Astrocyte (in vitro differentiated cells and primary cell): ENCODE data around the gene OMA1. TPM values are rescaled to one million over a fixed set of nuclear protein-coding genes. Genes with fewer than 3 reads are reported as not detected.

Experiments
- DNase-seq: peaks from one replicate; pipeline ENCODE4 v3.0.0-alpha.2; 2010; ENCODE audit warnings: low read depth
- FAIRE-seq: peaks from 2 replicates; lab custom pipeline; 2011; peaks lifted over from hg19 to GRCh38; lab: Jason Lieb, UNC
- H2AFZ ChIP-seq: 2 replicates; pipeline ENCODE4 v1.6.0; 2012; ENCODE audit warnings: low read depth, low read length, inconsistent platforms
- H3K27ac ChIP-seq: 2 replicates; pipeline ENCODE4 v1.5.1; 2011; ENCODE audit warnings: low read depth, low read length, inconsistent platforms
- H3K27me3 ChIP-seq: 2 replicates; pipeline ENCODE4 v1.6.0; 2011; ENCODE audit warnings: low read length, inconsistent platforms; ENCODE audit not compliant: insufficient read depth
- H3K36me3 ChIP-seq: 2 replicates; pipeline ENCODE4 v1.5.1; 2011; ENCODE audit warnings: low read length, inconsistent platforms; ENCODE audit not compliant: insufficient read depth
- H3K4me1 ChIP-seq: 2 replicates; pipeline ENCODE4 v1.5.1; 2011; ENCODE audit warnings: low read length, inconsistent platforms; ENCODE audit not compliant: insufficient read depth
- H3K4me2 ChIP-seq: 2 replicates; pipeline ENCODE4 v1.6.0; 2012; ENCODE audit warnings: low read length, inconsistent platforms
- H3K4me3 ChIP-seq: 2 replicates; pipeline ENCODE4 v1.5.1; 2011; ENCODE audit warnings: low read depth, mild to moderate bottlenecking, low read length, inconsistent platforms; ENCODE audit not compliant: insufficient read depth
- H3K79me2 ChIP-seq: 2 replicates; pipeline ENCODE4 v1.6.0; 2012; ENCODE audit warnings: mild to moderate bottlenecking, low read length, inconsistent platforms; ENCODE audit not compliant: insufficient read depth
- H3K9ac ChIP-seq: 2 replicates; pipeline ENCODE4 v1.6.0; 2012; ENCODE audit warnings: mild to moderate bottlenecking, low read length, inconsistent platforms
- H3K9me3 ChIP-seq: 2 replicates; pipeline ENCODE4 v1.5.1; 2012; ENCODE audit warnings: low read depth, mild to moderate bottlenecking, low read length, inconsistent platforms; ENCODE audit not compliant: insufficient read depth
- H4K20me1 ChIP-seq: 2 replicates; pipeline ENCODE4 v1.6.0; 2012; ENCODE audit warnings: low read length, inconsistent platforms; ENCODE audit not compliant: insufficient read depth
- H3K27ac Mint-ChIP-seq: one replicate; pipeline ENCODE4 v1.8.0; 2021; ENCODE audit warnings: mild to moderate bottlenecking, mixed read lengths; ENCODE audit not compliant: unreplicated experiment
- H3K27me3 Mint-ChIP-seq: one replicate; pipeline ENCODE4 v1.8.0; 2021; ENCODE audit warnings: low read depth, mixed read lengths; ENCODE audit not compliant: unreplicated experiment
- H3K36me3 Mint-ChIP-seq: one replicate; pipeline ENCODE4 v1.8.0; 2021; ENCODE audit warnings: low read depth, mixed read lengths; ENCODE audit not compliant: unreplicated experiment
- H3K4me1 Mint-ChIP-seq: one replicate; pipeline ENCODE4 v1.8.0; 2021; ENCODE audit warnings: low read depth, mixed read lengths; ENCODE audit not compliant: unreplicated experiment
- H3K4me3 Mint-ChIP-seq: one replicate; pipeline ENCODE4 v1.8.0; 2021; ENCODE audit warnings: mild to moderate bottlenecking, moderate library complexity, mixed read lengths; ENCODE audit not compliant: unreplicated experiment
- H3K9me3 Mint-ChIP-seq: one replicate; pipeline ENCODE4 v1.8.0; 2021; ENCODE audit warnings: mild to moderate bottlenecking, mixed read lengths; ENCODE audit not compliant: unreplicated experiment
- EZH2 ChIP-seq: IDR thresholded peaks from 2 replicates; pipeline ENCODE4 v1.6.1; 2012; ENCODE audit warnings: mild to moderate bottlenecking, low read length, inconsistent platforms; ENCODE audit not compliant: insufficient read depth
- total RNA-seq: library from RNA; stranded (reverse); gene quantifications from 2 replicates; pipeline ENCODE4 v1.2.1, GENCODE V29; 2021
- TF ChIP-seq, protein P1 (sequence below): IDR thresholded peaks from 2 replicates; pipeline ENCODE4 v1.5.1; 2011; ENCODE audit warnings: low read depth, mild to moderate bottlenecking, inconsistent platforms, low read length, moderate library complexity; ENCODE audit not compliant: insufficient read depth

Gene OMA1
- total RNA-seq, 1 donor from 2014 or later, result 5.1 TPM

DNA sequence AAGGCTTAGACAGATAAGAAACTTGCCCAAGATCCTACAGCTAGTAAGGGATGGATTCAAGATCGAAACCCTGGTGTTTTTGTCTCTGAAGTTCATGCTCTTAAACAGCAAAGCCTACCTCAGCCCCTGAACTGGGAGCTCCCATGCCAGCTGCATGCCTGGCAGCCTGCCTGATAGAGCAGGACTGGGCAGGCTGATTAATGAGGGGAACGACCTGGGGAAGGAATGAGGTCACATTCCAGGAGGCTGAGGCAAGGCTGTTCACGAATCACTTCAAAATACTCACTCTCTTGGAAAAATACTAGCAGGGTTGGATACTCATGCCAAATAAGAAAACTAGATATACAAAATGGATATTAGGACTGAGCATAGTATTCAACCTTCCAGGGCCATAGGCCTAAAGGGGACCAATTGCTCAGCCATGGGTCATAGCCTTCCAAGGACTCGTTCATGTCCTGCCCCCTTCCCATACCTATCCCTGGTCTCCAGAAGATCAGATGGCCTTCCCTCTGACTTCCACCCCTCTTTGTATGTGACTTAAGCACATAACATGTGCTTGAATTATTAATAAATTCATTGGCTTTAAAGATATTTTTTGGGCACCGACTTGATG is 46.1 kb upstream of the OMA1 start:
- TF ChIP-seq, protein P1, sequence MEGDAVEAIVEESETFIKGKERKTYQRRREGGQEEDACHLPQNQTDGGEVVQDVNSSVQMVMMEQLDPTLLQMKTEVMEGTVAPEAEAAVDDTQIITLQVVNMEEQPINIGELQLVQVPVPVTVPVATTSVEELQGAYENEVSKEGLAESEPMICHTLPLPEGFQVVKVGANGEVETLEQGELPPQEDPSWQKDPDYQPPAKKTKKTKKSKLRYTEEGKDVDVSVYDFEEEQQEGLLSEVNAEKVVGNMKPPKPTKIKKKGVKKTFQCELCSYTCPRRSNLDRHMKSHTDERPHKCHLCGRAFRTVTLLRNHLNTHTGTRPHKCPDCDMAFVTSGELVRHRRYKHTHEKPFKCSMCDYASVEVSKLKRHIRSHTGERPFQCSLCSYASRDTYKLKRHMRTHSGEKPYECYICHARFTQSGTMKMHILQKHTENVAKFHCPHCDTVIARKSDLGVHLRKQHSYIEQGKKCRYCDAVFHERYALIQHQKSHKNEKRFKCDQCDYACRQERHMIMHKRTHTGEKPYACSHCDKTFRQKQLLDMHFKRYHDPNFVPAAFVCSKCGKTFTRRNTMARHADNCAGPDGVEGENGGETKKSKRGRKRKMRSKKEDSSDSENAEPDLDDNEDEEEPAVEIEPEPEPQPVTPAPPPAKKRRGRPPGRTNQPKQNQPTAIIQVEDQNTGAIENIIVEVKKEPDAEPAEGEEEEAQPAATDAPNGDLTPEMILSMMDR, result no peak
- TF ChIP-seq EZH2, result no peak
- H3K4me2 ChIP-seq, result peak overlapping the region; percentile 44
- Mint-ChIP-seq H3K27ac (peak overlapping the region; percentile 8), H3K27me3 (peaks cover 4% of the 10 kb centered on the region), H3K9me3 (no peaks in the 10 kb centered on the region), H3K4me3 (no peak overlapping the region), H3K36me3 (no peaks in the 10 kb centered on the region), H3K4me1 (peaks cover 16% of the 10 kb centered on the region)
- H3K9ac ChIP-seq, result no peak overlapping the region
- peaks cover 3% of the 10 kb centered on the region for H3K27me3 ChIP-seq
- H4K20me1 ChIP-seq, result no peaks in the 10 kb centered on the region
- DNase-seq (peak; percentile 92), FAIRE-seq (peak; percentile 90)
- H2AFZ ChIP-seq, result no peak overlapping the region
- no peaks in the 10 kb centered on the region for H3K36me3 ChIP-seq
- no peaks in the 10 kb centered on the region for H3K79me2 ChIP-seq
- H3K27ac ChIP-seq, result peak overlapping the region; percentile 36
- no peaks in the 10 kb centered on the region for H3K9me3 ChIP-seq
- H3K4me1 ChIP-seq, result peaks cover 16% of the 10 kb centered on the region
- H3K4me3 ChIP-seq, result no peak overlapping the region

DNA sequence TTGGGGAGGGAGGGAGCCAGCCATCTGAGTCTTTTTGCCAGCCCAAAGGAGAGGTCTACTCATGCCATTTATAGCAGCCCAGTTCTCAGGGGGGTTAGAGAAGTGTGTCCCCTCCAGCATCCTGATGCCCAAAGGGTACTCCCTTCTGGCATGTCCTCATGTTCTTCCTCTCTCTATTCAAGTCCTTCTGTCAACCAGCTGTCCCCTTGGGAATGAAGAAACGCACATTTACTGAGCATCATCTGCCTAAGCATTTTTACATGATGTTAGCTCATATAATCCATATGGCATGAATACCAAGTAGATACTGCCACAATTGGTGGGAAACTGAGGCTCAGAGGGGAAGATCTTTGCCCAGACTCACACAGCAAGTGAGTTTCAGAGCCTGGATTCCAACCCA is 45.3 kb upstream of the OMA1 start:
- no peaks in the 10 kb centered on the region for H3K36me3 Mint-ChIP-seq
- H3K27me3 Mint-ChIP-seq, result peaks cover 3% of the 10 kb centered on the region
- FAIRE-seq (peak; percentile 52), DNase-seq (no peak)
- H3K4me1 ChIP-seq, result peaks cover 16% of the 10 kb centered on the region
- peaks cover under 1% of the 10 kb centered on the region for H3K27me3 ChIP-seq
- no peaks in the 10 kb centered on the region for H3K79me2 ChIP-seq
- H3K9me3 ChIP-seq, result no peaks in the 10 kb centered on the region
- no peaks in the 10 kb centered on the region for H3K36me3 ChIP-seq
- H2AFZ ChIP-seq, result no peak overlapping the region
- H3K27ac ChIP-seq, result no peak overlapping the region
- H3K4me3 Mint-ChIP-seq, result no peak overlapping the region
- TF ChIP-seq EZH2, result no peak
- TF ChIP-seq, protein P1, result no peak
- no peak overlapping the region for H3K27ac Mint-ChIP-seq
- no peak overlapping the region for H3K4me3 ChIP-seq
- H3K9ac ChIP-seq, result no peak overlapping the region
- no peaks in the 10 kb centered on the region for H3K9me3 Mint-ChIP-seq
- H4K20me1 ChIP-seq, result no peaks in the 10 kb centered on the region
- H3K4me1 Mint-ChIP-seq, result peaks cover 16% of the 10 kb centered on the region
- H3K4me2 ChIP-seq, result peak overlapping the region; percentile 44

DNA sequence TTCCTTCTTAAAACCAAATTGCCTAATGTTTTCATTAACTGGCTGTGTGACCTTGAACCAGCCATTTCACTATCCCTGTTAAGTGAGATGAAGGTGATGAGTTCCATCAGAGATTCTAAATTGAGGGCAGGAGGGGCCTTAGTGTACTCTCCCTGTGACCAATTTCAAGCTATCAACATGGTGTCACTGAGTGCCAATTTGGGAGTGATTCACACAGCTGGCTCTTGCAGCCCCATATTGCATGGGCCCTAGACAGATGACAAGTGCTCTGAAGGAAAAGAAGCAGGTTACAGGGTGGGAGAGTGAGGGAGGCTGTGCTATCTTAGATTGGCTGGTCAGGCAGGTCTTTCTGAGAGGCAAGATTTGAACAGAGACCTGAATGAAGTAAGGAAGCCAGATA is 43.5 kb upstream of the OMA1 start:
- no peak overlapping the region for H3K4me3 Mint-ChIP-seq
- DNase-seq (no peak), FAIRE-seq (no peak)
- no peaks in the 10 kb centered on the region for H3K36me3 Mint-ChIP-seq
- Histone ChIP-seq H3K9me3 (no peaks in the 10 kb centered on the region), H3K27me3 (no peaks in the 10 kb centered on the region), H3K4me2 (no peak overlapping the region), H3K9ac (no peak overlapping the region), H4K20me1 (no peaks in the 10 kb centered on the region), H3K27ac (no peak overlapping the region), H3K4me3 (no peak overlapping the region), H2AFZ (no peak overlapping the region), H3K36me3 (no peaks in the 10 kb centered on the region), H3K4me1 (peaks cover 33% of the 10 kb centered on the region), H3K79me2 (no peaks in the 10 kb centered on the region)
- no peak overlapping the region for H3K27ac Mint-ChIP-seq
- TF ChIP-seq EZH2, result no peak
- TF ChIP-seq, protein P1, result no peak
- no peaks in the 10 kb centered on the region for H3K9me3 Mint-ChIP-seq
- peaks cover 32% of the 10 kb centered on the region for H3K4me1 Mint-ChIP-seq
- H3K27me3 Mint-ChIP-seq, result peaks cover 3% of the 10 kb centered on the region
